ENCODE measurements around the gene S100Z.
"Not testable (repeated sequence)": the region's sequence is repeated elsewhere in the genome, so short reads cannot be mapped to it uniquely, and the experiment has no call there.

The S100Z gene

GRCh38 chr5:76826416-76826815 is 23.4 kb upstream of the S100Z start:
- not testable (repeated sequence) for DNase-seq (ENCODE audit: low read depth in 2 of 2)

- no peak for DNase-seq (ENCODE audit: low read depth in 2 of 2)
Observed at GRCh38 chr5:76831110-76831452, 18.7 kb upstream of the S100Z start.

DNA sequence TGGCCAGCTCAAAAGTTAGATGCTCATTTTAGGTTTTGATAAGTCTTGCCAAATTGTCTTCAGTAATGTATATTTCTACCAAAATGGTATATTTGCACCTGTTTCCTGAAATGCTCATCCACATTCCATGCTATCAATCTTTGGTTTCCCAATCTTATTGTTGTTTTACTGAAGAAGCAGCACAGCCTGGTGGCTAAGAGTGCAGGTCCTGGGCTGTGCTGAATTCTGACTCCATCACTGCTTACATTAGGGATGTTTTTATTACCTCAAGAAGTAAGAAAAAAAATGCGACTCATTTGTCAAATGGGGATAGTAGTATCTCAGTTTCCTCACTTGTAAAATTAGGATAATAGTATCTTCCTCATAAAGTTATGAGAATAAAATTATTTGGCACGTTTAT is 13.6 kb upstream of the S100Z start:
- no peak for DNase-seq (ENCODE audit: low read depth in 2 of 2)

- DNase-seq (ENCODE audit: low read depth in 2 of 2) = no peak
Observed at GRCh38 chr5:76836585-76836984, 13.2 kb upstream of the S100Z start.

DNA sequence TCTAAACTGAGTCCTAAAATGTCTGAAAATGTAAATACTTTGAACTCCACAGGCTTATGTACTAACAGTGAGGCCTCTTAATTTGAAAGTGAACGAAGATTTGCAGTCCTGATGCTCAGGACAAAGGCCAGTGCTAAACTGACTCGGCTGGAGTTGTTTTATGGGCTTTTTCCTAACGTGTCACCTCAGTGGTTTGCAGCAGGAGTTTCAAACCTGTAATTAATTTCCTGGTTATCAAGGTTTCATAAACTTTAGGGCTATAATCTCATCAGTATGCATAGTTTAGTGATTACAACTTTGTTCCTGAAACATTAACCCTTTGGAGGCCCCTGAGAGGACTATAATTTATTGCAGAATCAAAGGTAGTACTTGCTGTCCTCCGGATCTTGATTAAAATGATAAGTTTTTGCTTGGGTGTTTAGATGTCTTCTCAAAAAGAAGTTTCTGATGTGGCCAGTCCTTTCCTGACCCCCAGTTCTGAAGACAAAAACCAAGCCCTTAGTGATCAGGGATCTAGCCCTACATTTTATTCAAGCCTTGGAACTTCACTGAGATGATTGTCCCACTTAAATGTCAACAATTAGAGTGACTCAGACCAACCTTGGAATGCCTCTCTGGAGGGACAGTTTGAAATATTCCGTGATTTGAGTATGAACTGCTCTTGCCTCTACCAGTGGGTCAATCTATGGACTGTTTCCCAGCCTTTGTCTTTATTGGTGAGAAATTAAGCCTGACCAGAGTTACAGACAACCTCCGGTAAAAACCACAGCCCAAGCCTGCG is 11.1 kb upstream of the S100Z start:
- DNase-seq (ENCODE audit: low read depth in 2 of 2) = no peak

DNA sequence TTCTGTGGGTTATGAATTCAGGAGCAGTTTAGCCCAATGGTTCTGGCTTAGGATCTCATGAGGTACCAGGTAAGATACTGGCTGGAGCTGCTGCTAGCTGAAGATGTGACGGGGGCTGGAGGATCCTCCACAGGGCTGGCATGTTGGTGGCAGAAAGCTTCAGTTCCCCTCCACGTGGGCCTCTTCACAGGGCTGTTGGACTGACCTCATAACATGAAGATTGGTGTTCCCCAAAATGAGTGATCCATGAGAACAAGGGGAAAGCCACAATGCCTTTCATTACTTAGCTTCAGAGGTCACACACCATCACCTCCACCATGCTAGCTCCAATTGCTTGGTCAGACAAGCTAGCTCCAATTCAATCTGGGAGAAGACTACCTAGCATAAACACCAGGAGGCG is 8.5 kb upstream of the S100Z start:
- no peak for DNase-seq (ENCODE audit: low read depth in 2 of 2)

- DNase-seq (ENCODE audit: low read depth in 2 of 2) = no peak
Observed at GRCh38 chr5:76845890-76846289, 3.9 kb upstream of the S100Z start.

DNA sequence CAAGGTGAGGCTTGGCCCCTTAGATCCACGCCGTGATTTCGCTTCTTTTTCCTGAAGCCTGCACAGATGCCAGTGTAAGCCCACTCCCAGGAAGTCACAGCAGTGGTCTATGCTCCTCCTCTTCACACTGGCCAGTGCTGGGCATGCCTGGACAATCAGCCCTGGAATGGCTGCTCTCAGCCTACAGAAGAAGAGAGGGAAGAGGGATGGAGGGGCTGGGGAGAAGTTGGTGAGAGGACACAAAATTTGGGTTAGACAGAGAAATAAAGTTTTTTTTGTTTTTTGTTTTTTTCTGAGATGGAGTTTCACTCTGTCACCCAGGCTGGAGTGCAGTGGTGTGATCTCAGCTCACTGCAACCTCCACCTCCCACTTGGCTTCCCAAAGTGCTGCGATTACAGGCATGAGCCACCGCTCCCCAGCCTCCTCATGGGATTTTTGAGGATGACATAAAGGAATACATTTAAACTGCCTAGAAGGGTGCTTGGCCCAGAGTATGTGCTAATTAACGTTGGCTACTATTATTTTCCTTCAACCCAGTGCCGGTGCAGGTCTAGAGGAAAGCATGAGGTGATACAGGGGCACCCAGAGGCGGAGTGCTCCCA is 830 bp downstream of the S100Z start:
- DNase-seq (ENCODE audit: low read depth in 2 of 2) = no peak

- DNase-seq (ENCODE audit: low read depth in 2 of 2) = no peak
Observed at GRCh38 chr5:76851728-76852369, 2.0 kb downstream of the S100Z start.

GRCh38 chr5:76852772-76853171 is 3.0 kb downstream of the S100Z start:
- no peak for DNase-seq (ENCODE audit: low read depth in 2 of 2)

DNA sequence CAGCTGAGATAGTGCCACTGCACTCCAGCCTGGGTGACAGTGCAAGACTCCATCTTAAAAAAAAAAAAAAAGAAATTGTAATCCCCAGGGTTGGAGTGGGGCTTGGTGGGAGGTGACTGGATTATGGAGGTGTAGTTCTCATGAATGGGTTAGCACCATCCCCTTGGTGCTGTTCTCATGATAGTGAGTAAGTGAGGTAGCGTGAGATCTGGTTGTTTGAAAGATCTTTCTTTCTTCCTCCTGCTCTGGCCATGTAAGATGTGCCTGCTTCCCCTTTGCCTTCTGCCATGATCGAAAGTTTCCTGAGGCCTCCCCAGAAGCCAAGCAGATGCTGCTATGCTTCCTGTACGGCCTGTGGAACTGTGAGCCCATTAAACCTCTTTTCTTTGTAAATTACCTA is 3.9 kb downstream of the S100Z start:
- DNase-seq (ENCODE audit: low read depth in 2 of 2) = not testable (repeated sequence)

DNA sequence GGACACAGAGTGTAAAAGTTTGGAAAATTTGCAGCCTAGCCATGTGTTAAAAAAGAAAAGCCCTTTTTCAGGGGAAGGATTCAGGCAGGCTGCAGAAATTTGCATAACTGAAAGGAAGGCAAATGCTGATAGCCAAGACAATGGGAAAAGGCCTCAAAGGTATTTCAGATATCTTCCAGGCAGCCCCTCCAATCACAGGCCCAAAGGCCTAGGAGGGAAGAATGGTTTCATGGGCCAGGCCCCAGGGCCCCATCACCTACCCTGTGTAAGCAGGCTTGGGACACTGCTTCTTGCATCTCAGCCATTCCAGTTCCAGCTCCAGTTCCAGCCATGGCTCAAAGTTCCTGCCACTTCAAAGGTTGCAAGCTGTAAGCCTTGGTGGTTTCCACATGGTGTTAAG is 4.8 kb downstream of the S100Z start:
- DNase-seq (ENCODE audit: low read depth in 2 of 2) = no peak

GRCh38 chr5:76855501-76855900 is 5.7 kb downstream of the S100Z start:
- not testable (repeated sequence) for DNase-seq (ENCODE audit: low read depth in 2 of 2)

GRCh38 chr5:76855961-76856360 is 6.1 kb downstream of the S100Z start:
- DNase-seq (ENCODE audit: low read depth in 2 of 2) = no peak

- not testable (repeated sequence) for DNase-seq (ENCODE audit: low read depth in 2 of 2)
Observed at GRCh38 chr5:76856800-76857199, 7.0 kb downstream of the S100Z start.

GRCh38 chr5:76859591-76860247 is 9.9 kb downstream of the S100Z start:
- no peak for DNase-seq (ENCODE audit: low read depth in 2 of 2)

GRCh38 chr5:76861612-76862011 is 11.8 kb downstream of the S100Z start:
- DNase-seq (ENCODE audit: low read depth in 2 of 2) = no peak

GRCh38 chr5:76863001-76863400 is 13.2 kb downstream of the S100Z start:
- DNase-seq (ENCODE audit: low read depth in 2 of 2) = no peak

DNA sequence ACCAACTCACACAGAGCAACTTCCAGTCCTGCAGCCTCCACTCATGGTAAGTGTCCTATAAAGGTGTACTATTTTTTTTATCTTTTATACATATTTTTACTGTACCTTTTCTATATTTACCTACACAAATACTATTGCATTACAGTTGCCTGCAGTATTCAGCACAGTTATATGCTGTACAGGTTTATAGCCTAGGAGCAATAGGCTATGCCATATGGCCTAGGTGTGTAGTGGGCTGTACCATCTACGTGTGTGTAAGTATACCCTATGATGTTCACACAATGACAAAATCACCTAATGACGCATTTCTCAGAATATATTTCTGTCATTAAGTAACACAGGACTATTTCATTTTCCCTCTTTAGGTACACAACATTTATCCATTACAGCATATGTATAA is 16.7 kb downstream of the S100Z start:
- DNase-seq (ENCODE audit: low read depth in 2 of 2) = no peak

GRCh38 chr5:76867038-76867437 is 17.2 kb downstream of the S100Z start:
- DNase-seq (ENCODE audit: low read depth in 2 of 2) = no peak

- peak; percentile 52 to 59 for DNase-seq (ENCODE audit: low read depth in 2 of 2)
Observed at GRCh38 chr5:76867827-76868693, 18.2 kb downstream of the S100Z start.

DNA sequence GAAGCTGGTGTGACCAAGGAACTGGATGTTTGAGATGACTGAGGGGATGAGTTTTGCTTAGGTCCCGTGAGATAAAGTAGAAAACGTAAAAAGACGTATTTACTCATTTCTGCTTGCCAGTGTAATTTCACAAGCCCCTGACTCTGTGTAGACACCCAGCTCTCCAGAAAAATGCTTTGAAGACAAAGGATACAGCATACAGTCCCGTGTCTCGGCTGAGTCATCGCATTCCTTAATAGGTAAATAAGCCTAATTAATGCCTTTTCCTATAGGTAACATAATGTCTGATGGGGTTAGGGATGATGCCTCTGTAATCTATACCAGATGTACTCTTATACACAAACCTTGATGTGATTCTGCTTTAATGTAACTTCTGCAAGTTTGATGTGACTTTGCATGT is 20.2 kb downstream of the S100Z start:
- no peak for DNase-seq (ENCODE audit: low read depth in 2 of 2)
